Measurements from ENCODE around the gene CTH.
"Not testable (repeated sequence)": the region's sequence is repeated elsewhere in the genome, so short reads cannot be mapped to it uniquely, and the experiment has no call there.

CTH gene

DNA sequence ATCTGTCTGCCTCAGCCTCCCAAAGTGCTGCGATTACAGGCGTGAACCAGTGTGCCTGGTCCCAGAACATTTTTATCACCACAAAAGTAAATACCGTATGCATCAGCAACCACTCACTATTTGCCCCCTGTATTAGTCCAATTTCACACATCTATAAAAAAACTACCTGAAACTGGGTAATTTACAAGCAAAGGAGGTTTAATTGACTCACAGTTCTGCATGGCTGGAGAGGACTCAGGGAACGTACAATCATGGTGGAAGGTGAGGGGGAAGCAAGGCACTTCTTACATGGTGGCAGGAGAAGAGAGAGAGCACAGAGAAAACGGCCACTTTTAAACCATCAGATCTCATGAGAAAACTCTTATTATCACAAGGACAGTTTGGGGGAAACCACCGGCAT is 25.6 kb upstream of the CTH start:
- no peak for FAIRE-seq
- DNase-seq (ENCODE audit: insufficient read length) = no peak
- TF ChIP-seq POLR2AphosphoS5 (IDR thresholded peaks at IDR 0.05; ENCODE audit: low read depth, low read length) = no peak

DNA sequence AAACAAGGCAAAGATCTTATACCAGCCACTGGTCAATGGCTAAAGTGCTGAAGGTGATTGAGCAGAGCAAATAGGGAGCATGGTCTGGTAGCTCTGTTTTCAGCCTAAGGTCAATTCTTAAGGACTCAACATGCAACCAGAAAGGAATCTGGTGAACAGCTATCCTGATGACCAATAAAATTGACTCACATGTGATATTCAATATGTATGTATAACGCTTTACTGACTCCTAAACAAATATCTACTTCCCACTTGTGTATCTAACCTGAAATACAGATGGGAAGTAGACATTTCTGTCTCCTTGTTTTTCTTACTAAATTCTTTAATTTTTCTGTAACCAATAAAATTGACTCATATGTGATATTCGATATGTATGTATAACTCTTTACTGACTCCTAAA is 24.9 kb upstream of the CTH start:
- no peak for FAIRE-seq
- TF ChIP-seq POLR2A (IDR thresholded peaks at IDR 0.05; ENCODE audit: low read depth, low read length) = no peak
- no peak for TF ChIP-seq TAF1 (IDR thresholded peaks at IDR 0.05; ENCODE audit: borderline replicate concordance, low read depth, low read length)
- TF ChIP-seq POLR2AphosphoS5 (IDR thresholded peaks at IDR 0.05; ENCODE audit: low read depth, low read length) = no peak
- no peak for DNase-seq (ENCODE audit: insufficient read length)

DNA sequence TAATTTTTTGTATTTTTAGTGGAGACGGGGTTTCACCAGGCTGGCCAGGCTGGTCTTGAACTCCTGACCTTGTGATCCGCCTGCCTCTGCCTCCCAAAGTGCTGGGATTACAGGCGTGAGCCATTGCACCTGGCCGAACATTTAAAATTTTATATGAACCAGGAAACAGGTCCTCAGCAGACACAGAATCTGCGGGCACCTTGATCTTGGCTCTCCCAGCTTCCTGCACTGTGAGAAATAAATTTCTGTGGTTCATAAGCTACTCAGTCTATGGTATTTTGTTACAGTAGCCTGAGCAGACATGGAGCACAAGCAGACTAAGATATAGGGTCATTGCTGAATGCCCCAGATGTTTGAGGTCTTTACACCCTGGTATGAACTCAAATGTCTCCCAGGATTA is 23.6 kb upstream of the CTH start:
- FAIRE-seq (no peak), DNase-seq (ENCODE audit: insufficient read length) (no peak)
- TF ChIP-seq POLR2A (IDR thresholded peaks at IDR 0.05; ENCODE audit: low read depth, low read length) (no peak), TAF1 (IDR thresholded peaks at IDR 0.05; ENCODE audit: borderline replicate concordance, low read depth, low read length) (no peak), POLR2AphosphoS5 (IDR thresholded peaks at IDR 0.05; ENCODE audit: low read depth, low read length) (no peak)

DNA sequence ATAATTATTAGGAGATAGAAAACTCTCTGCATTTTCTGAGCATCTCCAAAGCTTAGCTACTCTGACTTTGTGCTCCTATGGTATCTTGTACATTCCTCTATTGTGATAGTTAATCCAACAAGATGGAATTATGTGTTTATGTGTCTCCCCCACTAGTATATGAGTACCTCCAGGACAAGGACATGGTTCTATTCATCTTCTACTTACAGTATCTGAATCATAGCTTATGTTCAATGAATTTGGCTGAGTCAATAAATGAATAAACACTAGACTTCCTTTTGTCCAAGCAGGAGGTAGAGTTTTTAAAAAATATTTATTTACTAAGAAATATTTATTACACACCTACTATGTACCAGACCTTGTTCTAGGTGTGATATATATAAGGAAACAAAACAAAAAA is 18.4 kb upstream of the CTH start:
- DNase-seq (ENCODE audit: insufficient read length) (no peak), FAIRE-seq (no peak)
- TF ChIP-seq POLR2AphosphoS5 (IDR thresholded peaks at IDR 0.05; ENCODE audit: low read depth, low read length) (no peak), TAF1 (IDR thresholded peaks at IDR 0.05; ENCODE audit: borderline replicate concordance, low read depth, low read length) (no peak), POLR2A (IDR thresholded peaks at IDR 0.05; ENCODE audit: low read depth, low read length) (no peak)

GRCh38 chr1:70396607-70397006 is 14.5 kb upstream of the CTH start:
- FAIRE-seq = no peak
- no peak for DNase-seq (ENCODE audit: insufficient read length)
- no peak for TF ChIP-seq TAF1 (IDR thresholded peaks at IDR 0.05; ENCODE audit: borderline replicate concordance, low read depth, low read length)
- no peak for TF ChIP-seq POLR2AphosphoS5 (IDR thresholded peaks at IDR 0.05; ENCODE audit: low read depth, low read length)
- no peak for TF ChIP-seq POLR2A (IDR thresholded peaks at IDR 0.05; ENCODE audit: low read depth, low read length)

DNA sequence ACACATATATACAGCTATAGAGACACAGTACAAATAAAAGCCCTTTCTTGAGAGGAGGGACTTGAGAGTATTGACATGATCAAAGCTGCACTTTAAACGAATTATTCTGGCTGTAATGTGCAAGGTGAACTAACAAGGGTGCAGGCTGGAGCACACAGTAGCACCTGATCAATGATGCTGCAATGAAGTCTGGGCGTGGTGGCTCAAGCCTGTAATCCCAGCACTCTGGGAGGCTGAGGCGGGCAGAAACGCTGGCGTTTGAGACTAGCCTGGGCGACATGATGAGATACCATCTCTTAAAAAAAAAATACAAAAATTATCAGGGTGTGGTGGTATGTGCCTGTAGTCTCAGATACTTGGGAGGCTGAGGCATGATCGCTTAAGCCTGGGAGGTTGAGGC is 14.1 kb upstream of the CTH start:
- DNase-seq (ENCODE audit: insufficient read length) (no peak), FAIRE-seq (no peak)
- TF ChIP-seq POLR2A (IDR thresholded peaks at IDR 0.05; ENCODE audit: low read depth, low read length) (no peak), POLR2AphosphoS5 (IDR thresholded peaks at IDR 0.05; ENCODE audit: low read depth, low read length) (no peak), TAF1 (IDR thresholded peaks at IDR 0.05; ENCODE audit: borderline replicate concordance, low read depth, low read length) (no peak)

DNA sequence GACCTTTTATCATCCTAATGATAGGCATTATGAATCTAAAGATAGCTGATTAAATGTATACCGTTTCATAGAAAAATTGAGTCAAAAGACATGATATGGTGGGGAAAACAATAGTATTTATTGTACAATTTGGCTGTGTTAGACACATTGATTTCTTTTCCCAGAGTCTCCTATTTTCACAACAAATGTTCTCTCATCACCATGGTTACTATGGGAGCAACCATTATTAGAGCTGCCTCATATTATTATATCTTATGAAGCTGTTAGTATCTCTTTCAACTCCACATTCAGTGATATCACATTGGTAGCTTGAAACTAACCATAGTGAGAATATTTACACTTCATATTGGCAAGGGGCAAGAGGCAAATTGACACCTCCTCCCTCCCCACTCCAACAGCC is 10.7 kb upstream of the CTH start:
- DNase-seq (ENCODE audit: insufficient read length) (no peak), FAIRE-seq (no peak)

GRCh38 chr1:70401974-70402373 is 9.1 kb upstream of the CTH start:
- no peak for TF ChIP-seq TAF1 (IDR thresholded peaks at IDR 0.05; ENCODE audit: borderline replicate concordance, low read depth, low read length)
- no peak for TF ChIP-seq POLR2A (IDR thresholded peaks at IDR 0.05; ENCODE audit: low read depth, low read length)
- no peak for TF ChIP-seq POLR2AphosphoS5 (IDR thresholded peaks at IDR 0.05; ENCODE audit: low read depth, low read length)
- no peak for FAIRE-seq
- DNase-seq (ENCODE audit: insufficient read length) = no peak

More for the DNA sequence above, 10.7 kb upstream of the CTH start:
- TF ChIP-seq TAF1 (IDR thresholded peaks at IDR 0.05; ENCODE audit: borderline replicate concordance, low read depth, low read length) = no peak
- TF ChIP-seq POLR2AphosphoS5 (IDR thresholded peaks at IDR 0.05; ENCODE audit: low read depth, low read length) = no peak
- no peak for TF ChIP-seq POLR2A (IDR thresholded peaks at IDR 0.05; ENCODE audit: low read depth, low read length)

GRCh38 chr1:70403759-70404158 is 7.3 kb upstream of the CTH start:
- DNase-seq (ENCODE audit: insufficient read length) = no peak

DNA sequence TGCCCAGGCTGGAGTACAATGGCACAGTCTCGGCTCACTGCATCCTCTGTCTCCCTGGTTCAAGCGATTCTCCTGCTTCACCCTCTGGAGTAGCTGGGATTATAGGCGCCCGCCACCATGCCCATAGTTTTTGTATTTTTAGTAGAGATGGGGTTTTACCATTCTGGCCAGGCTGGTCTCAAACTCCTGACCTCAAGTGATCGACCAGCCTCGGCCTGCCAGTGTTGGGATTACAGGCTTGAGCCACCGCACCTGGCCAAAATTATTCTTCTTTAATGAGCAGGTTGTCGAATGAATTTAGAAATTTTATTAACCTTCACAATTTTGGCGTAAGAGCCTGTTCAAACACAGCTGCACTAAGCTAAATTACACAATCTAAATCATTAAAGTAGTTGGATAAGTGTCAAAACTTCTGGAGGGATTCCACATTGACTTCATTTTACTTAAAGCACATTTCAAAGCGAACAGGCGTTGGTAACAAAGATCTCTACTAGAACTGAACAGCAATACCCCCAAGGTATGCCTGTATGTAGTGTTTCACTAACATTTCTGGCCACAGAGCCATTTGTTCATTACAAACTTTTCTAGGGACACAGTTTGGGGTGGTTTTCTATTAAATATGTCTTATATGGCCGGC is 5.2 kb upstream of the CTH start:
- FAIRE-seq (no peak), DNase-seq (ENCODE audit: insufficient read length) (no peak)
- no peak for TF ChIP-seq POLR2A (IDR thresholded peaks at IDR 0.05; ENCODE audit: low read depth, low read length)
- TF ChIP-seq TAF1 (IDR thresholded peaks at IDR 0.05; ENCODE audit: borderline replicate concordance, low read depth, low read length) = no peak
- TF ChIP-seq POLR2AphosphoS5 (IDR thresholded peaks at IDR 0.05; ENCODE audit: low read depth, low read length) = no peak

More at GRCh38 chr1:70403759-70404158, 7.3 kb upstream of the CTH start:
- TF ChIP-seq POLR2A (IDR thresholded peaks at IDR 0.05; ENCODE audit: low read depth, low read length) = no peak
- TF ChIP-seq POLR2AphosphoS5 (IDR thresholded peaks at IDR 0.05; ENCODE audit: low read depth, low read length) = no peak
- TF ChIP-seq TAF1 (IDR thresholded peaks at IDR 0.05; ENCODE audit: borderline replicate concordance, low read depth, low read length) = no peak
- no peak for FAIRE-seq

- DNase-seq (ENCODE audit: insufficient read length) (no peak), FAIRE-seq (no peak)
- no peak for TF ChIP-seq TAF1 (IDR thresholded peaks at IDR 0.05; ENCODE audit: borderline replicate concordance, low read depth, low read length)
Observed at GRCh38 chr1:70409136-70409535, 1.9 kb upstream of the CTH start.

GRCh38 chr1:70411360-70411844 is 334 bp downstream of the CTH start:
- no peak for FAIRE-seq
- DNase-seq (ENCODE audit: insufficient read length) = no peak
- no peak for TF ChIP-seq POLR2AphosphoS5 (IDR thresholded peaks at IDR 0.05; ENCODE audit: low read depth, low read length)
- no peak for TF ChIP-seq TAF1 (IDR thresholded peaks at IDR 0.05; ENCODE audit: borderline replicate concordance, low read depth, low read length)
- no peak for TF ChIP-seq POLR2A (IDR thresholded peaks at IDR 0.05; ENCODE audit: low read depth, low read length)

- FAIRE-seq = no peak
- TF ChIP-seq POLR2AphosphoS5 (IDR thresholded peaks at IDR 0.05; ENCODE audit: low read depth, low read length) (no peak), TAF1 (IDR thresholded peaks at IDR 0.05; ENCODE audit: borderline replicate concordance, low read depth, low read length) (no peak), POLR2A (IDR thresholded peaks at IDR 0.05; ENCODE audit: low read depth, low read length) (no peak)
- no peak for DNase-seq (ENCODE audit: insufficient read length)
Observed at GRCh38 chr1:70415882-70416281, 4.8 kb downstream of the CTH start.

GRCh38 chr1:70418973-70419734 is 8.1 kb downstream of the CTH start:
- DNase-seq (ENCODE audit: insufficient read length); FAIRE-seq: not testable (repeated sequence)

All from GM12892 (cell line).